ENCODE data around the gene ENOX2.
"Not testable (repeated sequence)": the region's sequence is repeated elsewhere in the genome, so short reads cannot be mapped to it uniquely, and the experiment has no call there.

The ENOX2 gene

GRCh38 chrX:130878350-130879341 is 24.4 kb downstream of the ENOX2 start:
- DNase-seq, result peak; percentile 20

GRCh38 chrX:130877892-130878341 is 25.1 kb downstream of the ENOX2 start:
- DNase-seq, result no peak

GRCh38 chrX:130876226-130876625 is 26.8 kb downstream of the ENOX2 start:
- no peak for DNase-seq

GRCh38 chrX:130874751-130875150 is 28.3 kb downstream of the ENOX2 start:
- no peak for DNase-seq

- no peak for DNase-seq
Measured at GRCh38 chrX:130869239-130869638, 33.8 kb downstream of the ENOX2 start.

- DNase-seq, result no peak
Measured at GRCh38 chrX:130861462-130861861, 41.5 kb downstream of the ENOX2 start.

GRCh38 chrX:130857207-130857606 is 45.8 kb downstream of the ENOX2 start:
- no peak for DNase-seq

- DNase-seq, result no peak
Measured at GRCh38 chrX:130851569-130851968, 51.4 kb downstream of the ENOX2 start.

GRCh38 chrX:130848763-130849162 is 54.2 kb downstream of the ENOX2 start:
- no peak for DNase-seq

- DNase-seq, result no peak
Measured at GRCh38 chrX:130846746-130847145, 56.3 kb downstream of the ENOX2 start.

GRCh38 chrX:130841776-130842175 is 61.2 kb downstream of the ENOX2 start:
- no peak for DNase-seq

GRCh38 chrX:130840345-130840744 is 62.7 kb downstream of the ENOX2 start:
- DNase-seq, result no peak

- no peak for DNase-seq
Measured at GRCh38 chrX:130836447-130836846, 66.6 kb downstream of the ENOX2 start.

- DNase-seq, result no peak
Measured at GRCh38 chrX:130834830-130835229, 68.2 kb downstream of the ENOX2 start.

GRCh38 chrX:130834149-130834548 is 68.9 kb downstream of the ENOX2 start:
- DNase-seq, result no peak

GRCh38 chrX:130831347-130831722 is 71.7 kb downstream of the ENOX2 start:
- DNase-seq, result no peak

GRCh38 chrX:130830599-130831346 is 72.2 kb downstream of the ENOX2 start:
- DNase-seq, result no peak

- no peak for DNase-seq
Measured at GRCh38 chrX:130829526-130830515, 73.2 kb downstream of the ENOX2 start.

GRCh38 chrX:130828641-130829040 is 74.4 kb downstream of the ENOX2 start:
- DNase-seq, result no peak

- DNase-seq, result no peak
Measured at GRCh38 chrX:130827648-130828047, 75.4 kb downstream of the ENOX2 start.

GRCh38 chrX:130826249-130826648 is 76.8 kb downstream of the ENOX2 start:
- no peak for DNase-seq

- DNase-seq, result no peak
Measured at GRCh38 chrX:130825525-130825924, 77.5 kb downstream of the ENOX2 start.

GRCh38 chrX:130819367-130819766 is 83.6 kb downstream of the ENOX2 start:
- DNase-seq, result not testable (repeated sequence)
